HEK293T (cell line): ENCODE data around the gene GIMAP5.
A peak's percentile ranks its signal among the peaks of the same experiment; 100 is the strongest.

Experiments used
- CTCF ChIA-PET: fragments of 350-600 bp; formaldehyde crosslinking; extraction: SDS; loops from one replicate; lab custom pipeline; 2021; ENCODE audit warnings: antibody characterized with exemption, inconsistent platforms; lab: Yijun Ruan, JAX
- POLR2A ChIA-PET: fragments of 350-600 bp; formaldehyde crosslinking; extraction: SDS; loops from one replicate; lab custom pipeline; 2020; ENCODE audit warnings: antibody characterized with exemption, inconsistent platforms; lab: Yijun Ruan, JAX
- DNase-seq: peaks from one replicate; pipeline ENCODE4 v3.0.0; 2012; ENCODE audit warnings: mixed read lengths; ENCODE audit errors: extremely low spot score
- ARNT ChIP-seq: fragments of 450-650 bp; IDR thresholded peaks from 2 replicates; pipeline ENCODE4 v1.6.1; 2017; ENCODE audit warnings: mild to moderate bottlenecking
- BHLHE40 ChIP-seq: fragments of 450-650 bp; IDR thresholded peaks from 2 replicates; pipeline ENCODE4 v1.6.1; 2016; ENCODE audit warnings: mild to moderate bottlenecking, moderate library complexity, borderline replicate concordance
- CTBP1 ChIP-seq: fragments of 450-650 bp; IDR thresholded peaks from 2 replicates; pipeline ENCODE4 v1.6.1; 2016; ENCODE audit warnings: borderline replicate concordance
- ELF4 ChIP-seq: fragments of 450-650 bp; IDR thresholded peaks from 2 replicates; pipeline ENCODE4 v1.6.1; 2017; ENCODE audit warnings: antibody characterized with exemption
- FOXA1 ChIP-seq: fragments of 450-650 bp; IDR thresholded peaks from 2 replicates; pipeline ENCODE4 v1.6.1; 2016; ENCODE audit warnings: mild to moderate bottlenecking
- FOXK2 ChIP-seq: fragments of 450-650 bp; IDR thresholded peaks from 2 replicates; pipeline ENCODE4 v1.6.1; 2016; ENCODE audit warnings: mild to moderate bottlenecking
- FOXM1 ChIP-seq: fragments of 450-650 bp; IDR thresholded peaks from 2 replicates; pipeline ENCODE4 v1.6.1; 2017; ENCODE audit warnings: mild to moderate bottlenecking, borderline replicate concordance
- HDGF ChIP-seq: fragments of 450-650 bp; IDR thresholded peaks from 2 replicates; pipeline ENCODE4 v1.6.1; 2017; ENCODE audit warnings: antibody characterized with exemption, borderline replicate concordance
- L3MBTL2 ChIP-seq: fragments of 450-650 bp; conservative IDR thresholded peaks from 2 replicates; pipeline ENCODE4 v1.6.1; 2016; ENCODE audit warnings: mild to moderate bottlenecking
- LEF1 ChIP-seq: fragments of 450-650 bp; IDR thresholded peaks from 2 replicates; pipeline ENCODE4 v1.6.1; 2017; ENCODE audit warnings: mild to moderate bottlenecking, borderline replicate concordance
- NFRKB ChIP-seq: fragments of 450-650 bp; IDR thresholded peaks from 2 replicates; pipeline ENCODE4 v1.6.1; 2016; ENCODE audit warnings: mild to moderate bottlenecking, moderate library complexity
- PKNOX1 ChIP-seq: fragments of 450-650 bp; IDR thresholded peaks from 2 replicates; pipeline ENCODE4 v1.6.1; 2016
- SP1 ChIP-seq: fragments of 450-650 bp; IDR thresholded peaks from 2 replicates; pipeline ENCODE4 v1.6.1; 2017
- SUZ12 ChIP-seq: fragments of 450-650 bp; IDR thresholded peaks from 2 replicates; pipeline ENCODE4 v1.6.1; 2016; ENCODE audit warnings: mild to moderate bottlenecking
- TARDBP ChIP-seq: fragments of 450-650 bp; IDR thresholded peaks from 2 replicates; pipeline ENCODE4 v1.6.1; 2016
- ZNF384 ChIP-seq: fragments of 450-650 bp; IDR thresholded peaks from 2 replicates; pipeline ENCODE4 v1.6.1; 2016

GIMAP5 gene

GRCh38 chr7:150745876-150746275 lies 8.7 kb downstream of the GIMAP5 start:
- TF ChIP-seq SP1 (no peak), FOXK2 (no peak), HDGF (no peak)
- no peak for DNase-seq
- ChIA-PET CTCF (no interaction called here), POLR2A (no interaction called here)

DNA sequence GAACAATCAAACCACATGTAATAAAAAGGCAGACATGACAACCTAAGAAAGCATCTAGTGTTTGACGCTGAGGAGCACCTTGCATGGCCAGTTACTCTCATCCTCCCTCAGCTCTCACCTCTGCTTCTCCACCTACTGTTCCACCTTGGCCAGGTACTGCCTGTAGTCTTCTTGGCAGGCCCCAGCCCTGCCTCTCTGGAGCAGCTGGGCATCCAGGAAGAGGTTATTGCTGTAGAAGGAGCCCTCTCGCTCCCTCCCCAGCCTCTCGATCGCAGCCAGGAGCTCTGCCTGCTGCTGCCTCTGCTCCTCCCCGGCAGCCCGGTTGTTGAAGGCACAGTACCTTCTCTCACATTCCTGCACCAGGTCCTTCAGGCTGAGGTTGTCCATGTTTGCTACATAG lies 9.7 kb downstream of the GIMAP5 start:
- TF ChIP-seq BHLHE40 (no peak), FOXM1 (no peak), ARNT (no peak), PKNOX1 (no peak), FOXA1 (no peak), SP1 (no peak), NFRKB (no peak), CTBP1 (no peak), ELF4 (no peak), HDGF (no peak), TARDBP (no peak), L3MBTL2 (no peak), ZNF384 (no peak), FOXK2 (no peak), LEF1 (no peak), SUZ12 (no peak)
- ChIA-PET POLR2A (no interaction called here), CTCF (interaction anchor here (0.8 kb wide), 1 partner anchor 298 kb away, joined by 3 read pairs; no protein-coding TSS in a partner anchor)
- no peak for DNase-seq

DNA sequence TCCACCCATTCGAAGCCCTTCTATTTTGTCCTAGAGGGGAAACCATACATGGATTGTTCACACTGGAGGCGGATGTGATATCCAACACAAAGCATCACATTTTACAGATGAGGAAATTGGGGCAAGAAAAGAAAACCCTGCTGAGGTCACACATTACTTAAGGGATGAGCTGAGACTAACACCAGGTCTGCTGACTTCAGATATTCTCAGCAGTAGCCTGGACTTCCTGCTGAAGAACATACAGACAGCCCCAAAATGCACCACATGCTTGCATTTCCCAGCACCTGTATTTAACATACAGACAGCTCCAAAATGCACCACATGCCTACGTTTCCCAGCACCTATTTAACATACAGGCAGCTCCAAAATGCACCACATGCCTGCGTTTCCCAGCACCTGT lies 11.2 kb downstream of the GIMAP5 start:
- TF ChIP-seq ELF4 (no peak), SUZ12 (no peak), SP1 (no peak), L3MBTL2 (no peak), BHLHE40 (no peak), FOXA1 (no peak)
- POLR2A ChIA-PET, result no interaction called here
- CTCF ChIA-PET, result interaction anchor here (0.8 kb wide), 1 partner anchor 142 kb away, joined by 3 read pairs; no protein-coding TSS in a partner anchor
- no peak for DNase-seq

- DNase-seq, result no peak
- CTCF ChIA-PET, result no interaction called here
Observed at GRCh38 chr7:150751702-150752101, 14.5 kb downstream of the GIMAP5 start.

DNA sequence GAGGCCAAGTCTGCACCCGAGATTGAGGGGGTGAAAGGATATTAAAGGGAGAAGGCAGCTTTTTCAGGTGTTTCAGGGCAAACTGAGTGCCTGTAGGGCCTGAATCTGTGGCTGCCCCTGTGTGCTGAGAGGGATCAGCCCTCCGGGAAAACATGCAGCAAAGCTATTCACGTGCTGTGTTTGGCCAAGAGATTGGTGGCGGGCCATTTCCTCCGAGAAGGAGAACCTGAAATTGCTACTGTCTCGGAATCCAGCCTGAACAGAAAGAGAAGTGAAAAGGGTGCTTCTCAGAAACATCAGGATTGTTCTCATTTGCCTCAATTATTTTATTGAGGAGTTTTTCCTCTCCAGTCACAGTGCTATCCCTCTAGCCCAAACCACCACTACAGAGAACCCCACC lies 16.0 kb downstream of the GIMAP5 start:
- no peak for DNase-seq
- ChIA-PET CTCF (interaction anchor here (0.9 kb wide), 1 partner anchor 10 kb away, joined by 3 read pairs; no protein-coding TSS in a partner anchor), POLR2A (no interaction called here)
- no peak for TF ChIP-seq FOXA1
- TF ChIP-seq ELF4, result no peak
- TF ChIP-seq CTBP1, result no peak
- no peak for TF ChIP-seq FOXM1
- TF ChIP-seq ZNF384, result no peak
- TF ChIP-seq SUZ12, result no peak
- TF ChIP-seq PKNOX1, result no peak
- no peak for TF ChIP-seq LEF1
- no peak for TF ChIP-seq SP1
- no peak for TF ChIP-seq HDGF
- no peak for TF ChIP-seq NFRKB
- TF ChIP-seq ARNT, result no peak
- TF ChIP-seq L3MBTL2, result no peak
- TF ChIP-seq FOXK2, result no peak

More at GRCh38 chr7:150751702-150752101, 14.5 kb downstream of the GIMAP5 start:
- TF ChIP-seq FOXM1 (no peak), SUZ12 (no peak), FOXA1 (no peak), HDGF (no peak)
- POLR2A ChIA-PET, result no interaction called here

GRCh38 chr7:150753826-150754603 lies 16.8 kb downstream of the GIMAP5 start:
- POLR2A ChIA-PET, result no interaction called here
- TF ChIP-seq PKNOX1, result no peak
- no peak for TF ChIP-seq SP1
- TF ChIP-seq SUZ12, result no peak
- CTCF ChIA-PET, result interaction anchor here (0.6 to 0.9 kb wide), 2 partner anchors 9 to 37 kb away, joined by 3 read pairs; partner anchors contain the start of gene GIMAP1
- peak; percentile 50 for DNase-seq

DNA sequence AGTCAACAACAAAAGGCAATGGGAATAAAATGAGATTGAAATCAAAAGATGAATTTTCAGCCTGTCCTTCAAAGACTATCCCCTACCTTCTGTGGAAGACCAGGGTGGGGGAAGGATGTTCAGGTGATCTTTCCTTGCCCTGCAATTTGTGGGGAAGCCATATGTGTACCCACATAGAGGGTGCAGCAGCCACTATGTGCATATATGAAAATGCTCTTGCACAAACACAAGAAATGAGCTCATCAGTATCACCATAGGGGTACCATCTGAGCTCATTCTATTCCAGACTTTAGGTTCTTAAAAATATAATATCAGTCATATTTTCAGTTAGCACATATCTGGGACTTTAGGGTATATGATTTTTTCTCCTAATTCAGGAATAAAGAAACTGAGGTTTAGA lies 17.7 kb downstream of the GIMAP5 start:
- TF ChIP-seq SUZ12 (no peak), BHLHE40 (no peak), ELF4 (no peak), FOXA1 (no peak), CTBP1 (no peak), NFRKB (no peak), LEF1 (no peak), SP1 (no peak), FOXM1 (no peak), TARDBP (no peak), PKNOX1 (no peak), HDGF (no peak), FOXK2 (no peak), ARNT (no peak), ZNF384 (no peak), L3MBTL2 (no peak)
- CTCF ChIA-PET, result no interaction called here
- POLR2A ChIA-PET, result no interaction called here
- DNase-seq, result no peak
